HepG2 (cell line): ENCODE data around the gene TAF3. TPM values are rescaled to one million over a fixed set of nuclear protein-coding genes. Genes with fewer than 3 reads are reported as not detected.

Source experiments
- ARNT2 ChIP-seq: sonication (generic); formaldehyde crosslinking; IDR thresholded peaks from 2 replicates; pipeline ENCODE4 v1.8.0; 2022; ENCODE audit warnings: mild to moderate bottlenecking, low read depth, missing genetic modification reagents, moderate library complexity
- BCLAF1 ChIP-seq: fragments of 450-650 bp; IDR thresholded peaks from 2 replicates; pipeline ENCODE4 v1.6.1; 2017; ENCODE audit warnings: mild to moderate bottlenecking
- CCAR2 ChIP-seq: fragments of 200-400 bp; formaldehyde crosslinking; optimal IDR thresholded peaks from 2 replicates; pipeline ENCODE3; 2018; ENCODE audit warnings: low read depth, mild to moderate bottlenecking, low read length, moderate library complexity
- DNMT1 ChIP-seq: sonication (generic); formaldehyde crosslinking; IDR thresholded peaks from 2 replicates; pipeline ENCODE4 v1.5.1; 2020; ENCODE audit warnings: mild to moderate bottlenecking, missing genetic modification reagents
- DRAP1 ChIP-seq: IDR thresholded peaks from 2 replicates; pipeline ENCODE4 v1.6.1; 2016; ENCODE audit warnings: missing genetic modification reagents, missing compliant biosample characterization
- ESRRA ChIP-seq: sonication (generic); formaldehyde crosslinking; IDR thresholded peaks from 2 replicates; pipeline ENCODE4 v1.5.1; 2020; ENCODE audit warnings: mild to moderate bottlenecking, low read depth, missing genetic modification reagents
- HHEX ChIP-seq: IDR thresholded peaks from 2 replicates; pipeline ENCODE4 v1.6.1; 2016; ENCODE audit warnings: control low read depth
- KDM4B ChIP-seq: sonication (generic); formaldehyde crosslinking; IDR thresholded peaks from 2 replicates; pipeline ENCODE4 v1.4.0; 2020; ENCODE audit warnings: missing genetic modification reagents
- MAFF ChIP-seq: IDR thresholded peaks from 2 replicates; pipeline ENCODE4 v1.6.1; 2011; ENCODE audit warnings: low read depth, low read length, improper control_type of control experiment
- MED8 ChIP-seq: sonication (generic); formaldehyde crosslinking; IDR thresholded peaks from 2 replicates; pipeline ENCODE4 v1.8.1; 2023; ENCODE audit warnings: mild to moderate bottlenecking, missing genetic modification reagents; ENCODE audit not compliant: insufficient replicate concordance
- MLX ChIP-seq: IDR thresholded peaks from 2 replicates; pipeline ENCODE4 v1.6.1; 2016
- POGZ ChIP-seq: sonication (generic); formaldehyde crosslinking; IDR thresholded peaks from 2 replicates; pipeline ENCODE4 v1.4.0; 2020; ENCODE audit warnings: mild to moderate bottlenecking, missing genetic modification reagents
- PRPF4 ChIP-seq: fragments of 200-400 bp; formaldehyde crosslinking; IDR thresholded peaks from 2 replicates; pipeline ENCODE4 v1.6.1; 2016; ENCODE audit warnings: low read length, low read depth; ENCODE audit not compliant: poor library complexity, severe bottlenecking
- RFX1 ChIP-seq: fragments of 450-650 bp; IDR thresholded peaks from 2 replicates; pipeline ENCODE4 v1.6.1; 2017
- SMAD9 ChIP-seq: sonication (generic); formaldehyde crosslinking; IDR thresholded peaks from 2 replicates; pipeline ENCODE4 v1.5.1; 2020; ENCODE audit warnings: mild to moderate bottlenecking, missing genetic modification reagents
- ZNF225 ChIP-seq: sonication (generic); formaldehyde crosslinking; IDR thresholded peaks from 2 replicates; pipeline ENCODE4 v1.4.0; 2020; ENCODE audit warnings: mild to moderate bottlenecking, missing genetic modification reagents
- ZNF253 ChIP-seq: sonication (generic); formaldehyde crosslinking; IDR thresholded peaks from 2 replicates; pipeline ENCODE4 v1.8.0; 2022; ENCODE audit warnings: mild to moderate bottlenecking, missing genetic modification reagents, borderline replicate concordance
- ZNF335 ChIP-seq: sonication (generic); formaldehyde crosslinking; IDR thresholded peaks from 2 replicates; pipeline ENCODE4 v1.4.0; 2020; ENCODE audit warnings: missing genetic modification reagents
- ZNF614 ChIP-seq: IDR thresholded peaks from 2 replicates; pipeline ENCODE4 v1.6.1; 2018; ENCODE audit warnings: missing biosample characterization, missing genetic modification reagents, inconsistent platforms, borderline replicate concordance
- ZNF781 ChIP-seq: sonication (generic); formaldehyde crosslinking; IDR thresholded peaks from 2 replicates; pipeline ENCODE4 v1.5.1; 2020; ENCODE audit warnings: borderline replicate concordance, mild to moderate bottlenecking, missing genetic modification reagents; ENCODE audit errors: not compliant biosample characterization
- ZNF891 ChIP-seq: sonication (generic); formaldehyde crosslinking; IDR thresholded peaks from 2 replicates; pipeline ENCODE4 v1.5.0; 2020; ENCODE audit warnings: mild to moderate bottlenecking, missing genetic modification reagents
- polyA plus RNA-seq, 8 experiments: library from polyadenylated mRNA; depleted of rRNA in 3 of 8; stranded (reverse) in 7 of 8; unstranded in 1 of 8; fragments of >200 nt; fragmentation: Illumina TruSeq in 4 of 8; extraction: Trizol in 4 of 8; gene quantifications; 2 replicates each; pipeline versions ENCODE4 v1.2.1 to v1.2.3, GENCODE V29; 2011 to 2016; ENCODE audit warnings: low read depth in 4 of 8, missing spikeins in 1 of 8, mixed read lengths in 1 of 8; ENCODE audit not compliant: insufficient read depth in 1 of 8
- total RNA-seq, 5 experiments: library from RNA; depleted of rRNA; stranded (reverse); fragments of >200 nt; fragmentation: Illumina TruSeq; extraction: Trizol; gene quantifications; 2 replicates each; pipeline ENCODE4 v1.2.3, GENCODE V29; 2016; ENCODE audit warnings: low read depth in 1 of 5
- TF ChIP-seq, protein P1 (sequence below): sonication (generic); formaldehyde crosslinking; IDR thresholded peaks from 2 replicates; pipeline ENCODE4 v1.4.0; 2020; ENCODE audit warnings: missing genetic modification reagents
- TF ChIP-seq, protein P2 (sequence below): sonication (generic); formaldehyde crosslinking; conservative IDR thresholded peaks from 2 replicates; pipeline ENCODE4 v1.8.0; 2022; ENCODE audit warnings: low read depth, missing genetic modification reagents

Gene TAF3
- total and polyA plus RNA-seq, 2 of the 13 experiments (the other 11 are each of a cell fraction or from before 2014, with no cell fraction given): 1.7 to 2.9 TPM

DNA sequence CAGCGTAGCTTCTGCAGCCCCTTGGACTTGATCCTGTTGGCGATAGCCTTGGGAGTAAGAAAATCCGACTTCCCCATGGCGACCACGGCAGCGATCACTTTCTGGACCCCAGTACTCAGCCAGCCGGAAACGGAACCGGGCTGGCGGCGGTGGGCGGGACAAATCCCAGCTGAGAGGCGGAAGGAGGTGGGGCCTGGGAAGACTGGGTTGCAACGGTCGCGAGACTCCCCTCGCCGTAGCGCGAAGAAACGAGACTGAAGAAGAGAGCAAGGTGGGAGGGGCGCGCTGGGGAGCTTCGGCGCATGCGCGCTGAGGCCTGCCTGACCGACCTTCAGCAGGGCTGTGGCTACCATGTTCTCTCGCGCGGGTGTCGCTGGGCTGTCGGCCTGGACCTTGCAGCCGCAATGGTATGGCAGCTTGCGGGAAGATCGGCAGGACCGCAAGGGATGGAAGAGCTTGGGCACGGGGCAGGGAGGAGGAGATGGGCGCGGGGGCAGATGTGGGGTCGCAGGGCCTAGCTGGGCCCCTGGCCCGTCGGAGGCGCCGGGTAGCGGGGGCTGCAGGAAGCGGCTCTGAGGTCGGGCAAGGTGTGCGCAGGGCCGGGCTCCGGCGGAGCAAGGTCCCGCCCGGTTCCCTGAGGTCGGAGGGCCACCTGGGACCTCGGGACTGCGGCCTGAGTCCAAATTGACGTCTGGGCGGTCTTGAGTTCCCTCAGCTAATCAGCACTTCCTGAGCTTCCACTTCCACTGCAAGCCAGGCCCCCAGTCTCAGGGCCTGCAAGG, 30.3 kb upstream of the TAF3 start, which contains the start of the genes ATP5F1C and KIN (continued):
- TF ChIP-seq ZNF891 (CRISPR knock-in tag) (no peak; the same call in 1 of the 2 replicates), SMAD9 (CRISPR knock-in tag) (no peak), DRAP1 (peak; percentile 88), BCLAF1 (no peak), MAFF (no peak), KDM4B (CRISPR knock-in tag) (no peak), RFX1 (peak; percentile 24; the same call in 1 of the 2 replicates), POGZ (peak; percentile 61), ZNF614 (CRISPR knock-in tag) (no peak; the same call in 1 of the 2 replicates), ZNF253 (CRISPR knock-in tag) (peak; percentile 56; the same call in 1 of the 2 replicates), PRPF4 (no peak), CCAR2 (no peak), ARNT2 (peak; percentile 82; the same call in 1 of the 2 replicates), ZNF335 (CRISPR knock-in tag) (peak; percentile 34; the same call in 1 of the 2 replicates), MED8 (peak; percentile 55), MLX (CRISPR knock-in tag) (no peak), ESRRA (CRISPR knock-in tag) (peak; percentile 48; the same call in 1 of the 2 replicates), ZNF225 (CRISPR knock-in tag) (no peak), DNMT1 (CRISPR knock-in tag) (0 out of 2 replicates have a peak, but pooled peaks have one; percentile 21), HHEX (CRISPR knock-in tag) (no peak), ZNF781 (CRISPR knock-in tag) (peak; percentile 87)
- TF ChIP-seq, protein P1, sequence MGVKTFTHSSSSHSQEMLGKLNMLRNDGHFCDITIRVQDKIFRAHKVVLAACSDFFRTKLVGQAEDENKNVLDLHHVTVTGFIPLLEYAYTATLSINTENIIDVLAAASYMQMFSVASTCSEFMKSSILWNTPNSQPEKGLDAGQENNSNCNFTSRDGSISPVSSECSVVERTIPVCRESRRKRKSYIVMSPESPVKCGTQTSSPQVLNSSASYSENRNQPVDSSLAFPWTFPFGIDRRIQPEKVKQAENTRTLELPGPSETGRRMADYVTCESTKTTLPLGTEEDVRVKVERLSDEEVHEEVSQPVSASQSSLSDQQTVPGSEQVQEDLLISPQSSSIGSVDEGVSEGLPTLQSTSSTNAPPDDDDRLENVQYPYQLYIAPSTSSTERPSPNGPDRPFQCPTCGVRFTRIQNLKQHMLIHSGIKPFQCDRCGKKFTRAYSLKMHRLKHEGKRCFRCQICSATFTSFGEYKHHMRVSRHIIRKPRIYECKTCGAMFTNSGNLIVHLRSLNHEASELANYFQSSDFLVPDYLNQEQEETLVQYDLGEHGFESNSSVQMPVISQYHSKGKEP (CRISPR knock-in tag): no peak
- TF ChIP-seq, protein P2, sequence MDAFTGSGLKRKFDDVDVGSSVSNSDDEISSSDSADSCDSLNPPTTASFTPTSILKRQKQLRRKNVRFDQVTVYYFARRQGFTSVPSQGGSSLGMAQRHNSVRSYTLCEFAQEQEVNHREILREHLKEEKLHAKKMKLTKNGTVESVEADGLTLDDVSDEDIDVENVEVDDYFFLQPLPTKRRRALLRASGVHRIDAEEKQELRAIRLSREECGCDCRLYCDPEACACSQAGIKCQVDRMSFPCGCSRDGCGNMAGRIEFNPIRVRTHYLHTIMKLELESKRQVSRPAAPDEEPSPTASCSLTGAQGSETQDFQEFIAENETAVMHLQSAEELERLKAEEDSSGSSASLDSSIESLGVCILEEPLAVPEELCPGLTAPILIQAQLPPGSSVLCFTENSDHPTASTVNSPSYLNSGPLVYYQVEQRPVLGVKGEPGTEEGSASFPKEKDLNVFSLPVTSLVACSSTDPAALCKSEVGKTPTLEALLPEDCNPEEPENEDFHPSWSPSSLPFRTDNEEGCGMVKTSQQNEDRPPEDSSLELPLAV (CRISPR knock-in tag): no peak
